Stimulated activated CD8-positive, alpha-beta memory T cell treated with anti-CD3 and anti-CD28 coated beads, Interleukin-12 subunit alpha, Interleukin-12 subunit beta, amount 100 ng/mL, for 24 hours (primary cell): ENCODE data around the gene PRDM12.
A peak's percentile ranks its signal among the peaks of the same experiment; 100 is the strongest.

ENCODE experiments used
- DNase-seq: peaks from one replicate; pipeline ENCODE4 v3.0.0-alpha.2; 2020; ENCODE audit errors: extremely low read depth

PRDM12 gene

GRCh38 chr9:130689937-130690700 is 25.7 kb downstream of the PRDM12 start:
- no peak for DNase-seq

GRCh38 chr9:130692321-130692720 is 27.9 kb downstream of the PRDM12 start:
- DNase-seq, result no peak

- no peak for DNase-seq
These were observed 28.7 kb downstream of the PRDM12 start for GRCh38 chr9:130693101-130693425.

- DNase-seq, result peak; percentile 97
These were observed 29.2 kb downstream of the PRDM12 start, which contains the start of gene EXOSC2 for GRCh38 chr9:130693426-130694191. TSS of gene EXOSC2 (plus strand) at chr9:130693780. CDS start at chr9:130693792, 12 bp downstream.

- no peak for DNase-seq
These were observed 29.8 kb downstream of the PRDM12 start for GRCh38 chr9:130694205-130694604.

- no peak for DNase-seq
These were observed 31.8 kb downstream of the PRDM12 start for GRCh38 chr9:130696139-130696650.

GRCh38 chr9:130696996-130697395 is 32.6 kb downstream of the PRDM12 start:
- DNase-seq, result no peak

- DNase-seq, result no peak
These were observed 34.1 kb downstream of the PRDM12 start for GRCh38 chr9:130698514-130698913.

GRCh38 chr9:130699047-130699446 is 34.7 kb downstream of the PRDM12 start:
- no peak for DNase-seq

GRCh38 chr9:130701059-130702022 is 36.9 kb downstream of the PRDM12 start:
- DNase-seq, result peak; percentile 27

GRCh38 chr9:130703501-130703900 is 39.1 kb downstream of the PRDM12 start:
- DNase-seq, result no peak

GRCh38 chr9:130707225-130707976 is 43.0 kb downstream of the PRDM12 start:
- no peak for DNase-seq

- DNase-seq, result no peak
These were observed 46.5 kb downstream of the PRDM12 start for GRCh38 chr9:130710822-130711352.

GRCh38 chr9:130711469-130711868 is 47.1 kb downstream of the PRDM12 start:
- DNase-seq, result no peak

- DNase-seq, result peak; percentile 83
These were observed 48.3 kb downstream of the PRDM12 start for GRCh38 chr9:130712564-130713285.

GRCh38 chr9:130713286-130713960 is 49.0 kb downstream of the PRDM12 start:
- no peak for DNase-seq

GRCh38 chr9:130714586-130715110 is 50.3 kb downstream of the PRDM12 start:
- no peak for DNase-seq

- no peak for DNase-seq
These were observed 50.9 kb downstream of the PRDM12 start for GRCh38 chr9:130715270-130715669.

GRCh38 chr9:130718562-130718961 is 54.2 kb downstream of the PRDM12 start:
- DNase-seq, result no peak
